ENCODE results near the gene ARG1. TPM values are rescaled to one million over a fixed set of nuclear protein-coding genes. Genes with fewer than 3 reads are reported as not detected.
A peak's percentile ranks its signal among the peaks of the same experiment; 100 is the strongest.

ARG1 gene
- total RNA-seq, 2 donors from 2014 or later = not detected

DNA sequence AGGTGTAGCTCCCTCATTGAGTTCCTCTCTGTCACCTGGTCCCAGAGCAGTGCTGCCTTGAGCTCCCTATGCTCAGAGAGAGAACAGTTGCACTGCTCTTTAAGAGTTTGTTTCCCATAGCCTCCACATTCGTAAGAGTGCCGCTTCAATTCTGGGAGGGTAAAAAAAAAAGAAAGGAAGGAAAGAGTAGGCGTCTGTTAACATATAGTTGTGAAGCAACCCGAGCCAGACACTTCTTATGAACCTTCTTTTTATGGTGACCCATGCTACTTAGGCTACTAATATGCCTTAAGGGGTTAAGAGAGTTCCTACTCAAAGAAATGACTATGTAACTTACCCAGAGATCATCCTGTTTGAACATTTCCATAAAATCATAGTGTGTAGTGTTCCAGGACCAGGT is 4.3 kb upstream of the ARG1 start:
- ATAC-seq (no peak), DNase-seq (ENCODE audit: low spot score in 2 of 2) (no peak)
- Mint-ChIP-seq H3K9me3 (no peaks in the 10 kb centered on the region), H3K27ac (no peak overlapping the region), H3K36me3 (peaks cover 0 to 5% of the 10 kb centered on the region in 2 donors)

DNA sequence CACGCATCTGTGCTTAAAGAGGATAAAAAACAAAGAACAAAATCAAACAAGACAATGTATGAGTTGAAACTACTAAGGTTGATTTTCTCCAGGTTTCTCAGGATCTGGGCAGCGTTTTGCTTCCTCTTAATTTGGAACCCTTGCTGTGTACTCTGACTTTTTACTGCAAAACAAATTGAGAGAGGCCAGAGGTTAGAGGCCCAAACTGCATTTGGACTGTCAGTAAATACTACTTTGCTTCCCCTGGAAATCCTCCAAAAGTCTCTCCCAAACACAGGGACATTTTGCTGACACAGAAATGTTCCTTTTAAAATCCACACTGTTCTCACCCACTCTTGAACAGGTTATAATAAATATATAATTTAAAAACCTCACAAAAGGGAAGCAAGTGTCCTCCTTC is 1.1 kb downstream of the ARG1 start:
- no peak for DNase-seq (ENCODE audit: low spot score in 2 of 2)
- H3K36me3 Mint-ChIP-seq = peaks cover 0 to 5% of the 10 kb centered on the region in 2 donors
- no peaks in the 10 kb centered on the region for H3K9me3 Mint-ChIP-seq
- no peak overlapping the region for H3K27ac Mint-ChIP-seq
- no peak for ATAC-seq

DNA sequence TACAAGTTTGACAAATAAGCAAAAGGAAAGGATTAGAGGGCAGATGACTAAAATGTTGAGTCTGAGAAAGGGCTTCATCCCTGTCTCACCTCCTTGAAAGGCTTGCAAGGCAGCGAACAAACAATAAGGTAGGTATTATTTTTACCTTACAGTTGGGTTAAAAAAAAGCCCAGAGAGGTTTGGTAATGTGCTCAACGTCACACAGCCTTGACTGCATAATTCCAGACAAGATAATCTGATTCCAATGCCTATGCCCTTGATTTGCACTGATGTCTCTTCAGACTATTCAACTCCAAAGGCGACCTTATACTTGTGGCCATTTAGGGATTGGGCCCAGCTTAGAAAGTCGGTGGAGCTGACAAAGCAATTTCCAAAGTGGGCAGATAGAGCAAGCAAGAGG is 1.7 kb downstream of the ARG1 start:
- ATAC-seq (no peak), DNase-seq (ENCODE audit: low spot score in 2 of 2) (no peak)
- H3K27ac Mint-ChIP-seq = peak overlapping the region in 1 of 2 donors; percentile 6

DNA sequence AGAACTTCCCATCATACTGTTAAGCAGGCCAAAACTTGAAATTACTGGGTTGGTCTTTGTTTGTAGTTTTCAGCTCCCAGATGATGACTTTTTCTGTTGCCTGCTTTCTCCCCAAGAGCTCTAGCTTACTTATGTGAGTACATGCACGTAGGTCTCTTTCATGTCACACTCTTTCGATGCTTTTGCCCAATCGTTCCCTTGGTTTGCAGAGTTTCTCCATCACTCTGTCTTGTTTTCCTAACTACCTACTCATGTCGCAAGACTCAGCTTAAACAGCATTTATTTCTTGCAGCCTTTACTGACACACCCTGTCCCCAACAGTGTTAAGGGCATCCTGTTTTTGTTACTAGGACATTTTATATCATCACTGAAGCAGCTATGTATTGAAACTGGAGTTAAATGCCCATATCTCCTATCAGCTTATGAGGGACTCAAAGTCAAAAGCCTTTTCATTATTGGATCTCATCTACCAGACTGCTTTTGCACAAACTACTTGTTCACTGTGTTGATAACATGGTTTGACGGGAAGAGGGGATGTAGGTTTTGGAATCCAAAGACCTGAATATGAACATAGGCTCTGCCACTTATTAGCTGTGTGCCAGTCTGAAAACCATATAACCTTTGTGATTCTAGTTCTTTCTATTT is 2.9 kb downstream of the ARG1 start:
- Mint-ChIP-seq H3K27ac (no peak overlapping the region), H3K9me3 (no peaks in the 10 kb centered on the region), H3K36me3 (peaks cover 0 to 5% of the 10 kb centered on the region in 2 donors)
- no peak for ATAC-seq
- DNase-seq (ENCODE audit: low spot score in 2 of 2) = no peak

More for the DNA sequence above, 1.7 kb downstream of the ARG1 start:
- Mint-ChIP-seq H3K9me3 (no peaks in the 10 kb centered on the region), H3K36me3 (peaks cover 0 to 5% of the 10 kb centered on the region in 2 donors)

DNA sequence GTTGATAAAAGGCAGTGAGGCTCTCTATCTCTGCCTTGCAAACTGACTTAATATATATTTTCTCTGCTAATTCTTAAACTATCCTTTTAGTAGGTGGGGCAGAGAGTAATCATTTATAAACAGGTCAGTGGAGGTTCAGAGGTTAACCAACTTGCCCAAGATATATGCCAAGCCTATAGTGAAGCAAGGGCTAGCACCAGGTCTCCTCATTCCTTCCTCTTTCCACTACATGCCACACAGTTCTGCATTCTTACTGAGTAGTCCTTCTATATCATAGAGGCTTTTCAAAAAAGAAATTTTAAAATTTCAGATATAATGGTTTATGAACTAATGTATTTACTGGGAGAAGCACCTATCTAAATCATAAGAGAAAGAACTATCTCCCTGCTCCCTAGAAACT is 8.5 kb downstream of the ARG1 start:
- Mint-ChIP-seq H3K36me3 (no peaks in the 10 kb centered on the region), H3K27ac (no peak overlapping the region), H3K9me3 (no peaks in the 10 kb centered on the region)
- ATAC-seq (no peak), DNase-seq (ENCODE audit: low spot score in 2 of 2) (no peak)

DNA sequence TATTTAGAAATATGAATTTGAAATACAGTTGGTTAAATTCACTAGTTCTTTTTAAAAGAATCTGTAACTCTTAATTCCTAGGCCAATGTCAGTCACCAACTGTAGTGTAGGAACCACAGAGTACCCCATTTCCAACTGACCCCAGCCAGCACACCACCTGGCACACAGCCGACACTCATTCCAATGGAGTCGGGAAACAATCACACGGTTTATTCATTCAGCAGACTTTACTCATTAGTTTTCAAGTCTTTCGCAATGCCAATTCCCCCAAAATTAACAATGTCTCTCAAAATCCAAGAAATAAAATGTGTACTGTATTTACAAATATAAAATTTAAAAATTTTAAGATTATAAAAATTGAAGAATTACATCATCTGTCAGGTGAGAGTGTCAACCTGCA is 13.5 kb downstream of the ARG1 start:
- no peaks in the 10 kb centered on the region for H3K36me3 Mint-ChIP-seq
- no peaks in the 10 kb centered on the region for H3K9me3 Mint-ChIP-seq
- DNase-seq (ENCODE audit: low spot score in 2 of 2) = no peak
- ATAC-seq = no peak
- no peak overlapping the region for H3K27ac Mint-ChIP-seq

DNA sequence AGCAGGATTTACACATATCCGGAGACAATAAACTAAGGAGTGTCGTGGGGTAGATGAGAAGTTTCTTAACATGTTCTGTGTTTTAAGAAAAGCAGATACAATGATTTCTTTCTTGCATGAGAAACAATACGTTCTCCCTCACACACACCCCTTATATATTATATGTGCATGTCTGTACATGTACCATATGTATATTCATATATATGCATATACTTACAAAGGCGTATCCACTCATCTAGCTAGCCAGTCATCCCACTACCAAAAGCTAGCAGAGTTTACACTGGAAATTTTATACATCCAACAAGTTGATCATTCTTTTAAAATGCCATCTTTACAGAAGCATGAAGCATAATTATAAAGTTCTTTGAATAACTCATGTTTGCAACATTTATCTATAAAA is 14.9 kb downstream of the ARG1 start:
- no peaks in the 10 kb centered on the region for H3K36me3 Mint-ChIP-seq
- ATAC-seq = no peak
- H3K27ac Mint-ChIP-seq = peak overlapping the region in 1 of 2 donors; percentile 6
- no peak for DNase-seq (ENCODE audit: low spot score in 2 of 2)
- no peaks in the 10 kb centered on the region for H3K9me3 Mint-ChIP-seq

DNA sequence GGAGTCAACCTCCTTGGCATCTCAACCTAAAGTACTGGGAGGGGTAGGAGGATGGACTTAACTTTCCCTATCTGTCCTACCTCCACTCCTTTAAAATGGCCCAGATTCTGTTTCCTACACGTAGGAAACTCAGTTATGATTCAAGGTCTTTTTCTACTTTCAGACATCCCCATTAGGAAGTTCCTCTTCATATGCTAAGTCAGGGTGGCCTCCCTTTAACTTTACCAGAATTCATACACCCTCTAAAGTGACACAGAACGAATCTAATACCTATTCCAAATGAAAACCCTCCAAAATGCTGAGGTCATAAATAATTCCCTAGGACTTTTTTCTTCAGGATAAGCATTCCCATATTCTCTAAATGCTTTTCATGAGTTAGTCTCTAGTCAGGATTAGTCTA is 15.6 kb downstream of the ARG1 start:
- no peak for DNase-seq (ENCODE audit: low spot score in 2 of 2)
- no peak for ATAC-seq
- no peaks in the 10 kb centered on the region for H3K9me3 Mint-ChIP-seq
- H3K27ac Mint-ChIP-seq = no peak overlapping the region
- H3K36me3 Mint-ChIP-seq = no peaks in the 10 kb centered on the region

DNA sequence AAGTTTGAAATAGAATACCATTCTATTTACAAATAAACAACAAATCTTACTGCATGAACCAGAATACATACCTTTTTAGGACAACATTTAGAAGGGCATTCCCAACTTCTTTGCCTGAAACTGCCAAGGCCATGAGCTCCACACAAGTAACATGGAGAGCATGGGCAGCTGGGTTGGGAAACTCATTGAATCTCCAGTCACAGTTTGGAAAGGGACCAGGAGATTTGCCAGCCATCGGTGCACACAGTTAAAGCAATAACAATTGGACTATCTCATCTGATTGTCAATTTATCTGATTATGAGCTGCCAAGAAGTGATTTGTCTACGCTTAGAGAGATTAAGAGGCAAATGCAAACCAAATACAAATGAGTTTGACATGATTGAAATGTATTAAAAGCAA is 19.9 kb downstream of the ARG1 start:
- no peak for ATAC-seq
- Mint-ChIP-seq H3K27ac (no peak overlapping the region), H3K9me3 (no peaks in the 10 kb centered on the region), H3K36me3 (no peaks in the 10 kb centered on the region)
- DNase-seq (ENCODE audit: low spot score in 2 of 2) = no peak

DNA sequence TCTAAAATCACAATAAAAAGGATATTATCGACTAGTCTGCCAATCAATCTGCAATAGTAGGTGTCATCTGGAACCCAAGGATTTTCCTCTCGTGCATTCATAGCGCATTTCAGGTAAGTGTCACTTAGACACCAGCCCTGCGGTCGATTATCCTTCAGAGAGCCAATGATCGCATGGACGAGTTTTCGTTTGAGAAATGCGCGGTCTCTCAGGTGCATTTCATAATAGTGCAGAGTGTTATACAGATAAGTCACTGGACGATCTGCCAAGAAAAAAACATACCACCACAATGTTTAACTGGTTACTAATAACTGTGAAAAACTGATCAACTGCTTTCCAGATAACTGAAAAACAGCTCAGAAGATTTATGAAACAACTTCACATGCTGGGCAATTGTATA is 21.0 kb downstream of the ARG1 start:
- no peak for DNase-seq (ENCODE audit: low spot score in 2 of 2)
- ATAC-seq = no peak
- Mint-ChIP-seq H3K9me3 (no peaks in the 10 kb centered on the region), H3K36me3 (no peaks in the 10 kb centered on the region), H3K27ac (no peak overlapping the region)

DNA sequence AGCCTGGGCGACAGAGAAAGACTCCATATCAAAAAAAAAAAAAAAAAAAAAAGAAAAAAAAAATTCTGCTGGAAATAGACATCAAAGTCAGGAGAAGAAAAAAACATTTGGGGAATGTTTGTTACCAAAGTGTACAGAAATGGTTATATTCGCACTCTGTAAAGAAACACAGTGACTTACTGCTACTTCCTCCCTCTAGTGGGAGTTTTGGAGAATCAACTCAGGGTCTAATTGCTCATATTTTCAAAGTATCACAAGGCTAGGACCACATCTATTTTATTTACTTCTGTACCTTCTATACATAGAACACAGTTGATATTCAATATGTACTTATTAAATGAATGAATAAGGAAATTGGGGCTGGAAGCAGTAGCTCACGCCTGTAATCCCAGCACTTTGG is 24.4 kb downstream of the ARG1 start:
- Mint-ChIP-seq H3K9me3 (no peaks in the 10 kb centered on the region), H3K27ac (no peak overlapping the region), H3K36me3 (peaks cover 0 to 6% of the 10 kb centered on the region in 2 donors)
- no peak for DNase-seq (ENCODE audit: low spot score in 2 of 2)
- ATAC-seq = no peak

DNA sequence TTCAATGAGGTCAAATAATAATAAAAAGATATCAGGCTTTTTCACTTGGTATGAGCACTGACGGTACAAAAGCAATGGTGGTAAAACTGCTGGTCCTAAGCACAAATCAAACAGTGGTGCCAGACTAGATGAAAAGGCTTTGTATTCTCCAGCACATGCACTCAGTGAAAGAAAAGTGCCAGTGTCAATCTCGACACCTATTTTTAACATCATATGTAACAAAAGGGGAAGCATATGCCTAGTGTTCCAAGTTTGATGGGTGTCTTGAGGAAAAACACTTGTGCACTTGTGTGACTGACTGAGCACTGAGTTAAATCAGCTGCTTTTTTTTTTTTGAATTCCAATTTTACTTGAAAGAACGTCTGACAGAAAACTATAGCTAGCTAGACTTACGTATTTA is 27.7 kb downstream of the ARG1 start:
- H3K36me3 Mint-ChIP-seq = peaks cover 9 to 15% of the 10 kb centered on the region in 2 donors
- DNase-seq (ENCODE audit: low spot score in 2 of 2) = no peak
- no peak for ATAC-seq
- H3K9me3 Mint-ChIP-seq = no peaks in the 10 kb centered on the region
- H3K27ac Mint-ChIP-seq = no peak overlapping the region

DNA sequence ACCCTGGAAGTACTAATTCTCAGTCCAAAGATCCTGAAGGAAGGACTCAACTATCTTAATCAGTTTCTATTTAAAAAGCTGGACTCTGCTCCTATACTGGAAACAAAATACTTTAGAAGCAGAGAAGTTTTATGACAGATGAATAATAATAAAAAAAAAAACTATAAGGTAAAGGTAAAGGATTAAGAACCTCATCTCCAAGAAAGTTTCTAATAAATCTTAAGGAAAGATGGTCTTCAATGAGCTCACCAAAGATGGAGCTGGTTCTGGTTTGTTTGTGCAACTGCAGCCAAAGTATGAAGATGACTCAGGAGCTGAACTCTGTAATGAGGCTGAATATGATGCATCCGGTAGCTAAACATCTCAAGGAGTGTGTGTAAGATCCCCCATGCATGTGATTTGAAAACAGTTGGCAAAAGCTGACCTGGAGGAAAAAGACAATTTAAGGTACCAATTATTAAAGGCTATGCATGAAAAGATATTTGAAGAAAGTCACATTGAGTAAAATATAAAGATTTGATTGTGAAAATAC is 29.8 kb downstream of the ARG1 start:
- DNase-seq (ENCODE audit: low spot score in 2 of 2) (no peak), ATAC-seq (no peak)
- Mint-ChIP-seq H3K27ac (no peak overlapping the region), H3K36me3 (peaks cover 9 to 15% of the 10 kb centered on the region in 2 donors), H3K9me3 (no peaks in the 10 kb centered on the region)

DNA sequence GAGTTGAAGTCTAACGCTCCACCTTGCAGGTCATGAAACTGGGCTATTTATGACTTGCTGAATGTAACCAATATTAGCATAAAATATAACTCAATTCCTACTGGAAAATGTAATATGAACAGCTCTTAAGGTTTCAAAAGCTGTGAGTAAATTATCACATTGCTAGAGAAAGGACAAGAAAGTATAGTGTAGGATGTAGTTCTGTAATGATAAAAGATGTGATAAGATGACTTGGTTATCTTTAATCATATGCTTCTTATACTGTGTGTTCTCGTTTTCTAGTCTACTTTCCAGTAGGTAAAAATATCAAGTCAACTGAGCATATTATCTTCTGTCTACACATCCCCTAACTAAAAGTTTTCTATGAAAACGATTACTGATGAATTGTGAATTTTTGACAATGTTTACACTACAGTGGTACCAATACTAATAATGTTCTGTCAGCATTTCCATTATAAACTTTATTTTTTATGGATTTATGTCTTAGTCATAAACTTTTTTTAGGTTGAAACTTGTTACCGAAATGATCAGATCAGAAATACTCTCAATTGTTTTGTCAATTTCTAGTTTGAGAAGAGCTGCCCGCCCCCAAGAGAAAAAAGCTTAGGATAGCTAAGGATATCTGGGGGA is 40.4 kb downstream of the ARG1 start:
- ATAC-seq (peak in 1 of 2 donors; percentile 61), DNase-seq (ENCODE audit: low spot score in 2 of 2) (no peak)
- Mint-ChIP-seq H3K36me3 (peaks cover 0 to 8% of the 10 kb centered on the region in 2 donors), H3K9me3 (no peaks in the 10 kb centered on the region), H3K27ac (no peak overlapping the region)

DNA sequence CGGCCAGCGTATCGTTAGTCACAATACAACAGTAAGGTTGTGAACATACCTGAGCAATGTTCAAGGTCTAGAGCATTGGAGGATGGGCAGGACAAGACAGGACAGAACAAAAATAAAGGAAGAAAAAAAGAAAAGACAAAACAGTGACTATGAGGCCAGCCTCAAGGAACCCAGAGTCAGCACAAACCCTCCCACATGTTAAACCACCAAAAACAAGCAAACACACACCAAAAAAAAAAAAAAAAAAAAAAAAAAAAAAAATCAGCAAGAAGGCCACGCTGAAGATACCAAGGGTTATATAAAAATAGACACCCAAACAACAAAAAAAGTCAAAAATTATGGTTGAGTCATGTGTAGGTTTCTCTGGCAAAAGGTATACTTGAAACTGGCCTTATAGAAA is 42.2 kb downstream of the ARG1 start:
- ATAC-seq (no peak), DNase-seq (ENCODE audit: low spot score in 2 of 2) (no peak)
- no peaks in the 10 kb centered on the region for H3K9me3 Mint-ChIP-seq
- no peaks in the 10 kb centered on the region for H3K36me3 Mint-ChIP-seq
- H3K27ac Mint-ChIP-seq = no peak overlapping the region

DNA sequence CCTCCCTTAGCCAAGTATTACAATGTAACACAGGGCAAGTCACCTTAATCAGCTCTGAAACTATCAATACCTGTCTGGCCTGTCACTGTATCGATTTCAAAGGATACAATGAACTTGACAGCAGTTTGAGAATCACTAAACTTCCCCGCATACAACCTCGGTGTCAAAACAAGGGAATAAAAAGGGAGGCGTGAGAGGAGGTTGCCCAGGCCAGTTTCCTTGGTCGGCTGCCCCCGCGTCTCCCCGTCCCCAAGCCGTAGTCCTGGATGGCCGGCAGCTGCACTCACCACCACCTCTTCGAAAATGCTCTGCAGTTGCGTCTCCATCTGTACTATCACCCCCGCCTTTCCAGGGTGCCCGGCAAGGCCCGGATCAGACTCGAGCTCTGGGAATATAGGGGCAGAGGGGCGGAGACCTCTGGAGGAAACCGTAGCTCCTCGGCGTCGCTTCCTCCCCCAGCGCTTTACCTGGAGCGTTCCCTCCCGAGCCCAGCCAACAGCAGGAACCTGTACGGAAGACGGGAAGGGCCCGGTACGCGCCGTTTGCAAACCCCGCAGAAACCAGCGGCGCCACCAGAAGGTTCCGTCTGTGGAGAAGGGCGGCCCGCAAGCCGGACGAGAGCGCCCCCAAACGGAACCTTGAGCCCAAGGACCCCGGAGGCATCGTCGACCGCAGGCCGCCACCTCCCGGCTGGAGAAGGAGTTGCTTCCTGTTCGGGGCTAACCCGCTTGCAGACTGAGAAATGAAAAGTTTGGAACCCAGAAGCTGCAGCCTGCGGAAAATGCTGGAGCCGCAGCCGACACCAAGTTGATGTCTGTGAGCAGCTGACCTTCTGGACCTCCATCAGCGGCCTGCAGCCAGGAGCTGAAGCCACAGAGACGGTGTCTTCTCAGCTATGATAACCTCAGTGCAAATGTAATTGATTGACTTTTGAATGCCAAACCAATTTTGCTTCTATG is 55.0 kb downstream of the ARG1 start, which contains the start of gene MED23:
MED23 (minus strand) TSS at position 519 of the 959 bp plus-strand sequence; CDS start at position 326, 193 bp downstream.
- H3K27ac Mint-ChIP-seq = peak within 1 kb of the TSS; percentile 93 to 99
- DNase-seq (ENCODE audit: low spot score in 2 of 2) (peak; percentile 90 to 99), ATAC-seq (peak; percentile 80 to 92)
- peaks cover 5 to 7% of the 10 kb centered on the region in 2 donors for H3K36me3 Mint-ChIP-seq
- H3K9me3 Mint-ChIP-seq = no peaks in the 10 kb centered on the region

DNA sequence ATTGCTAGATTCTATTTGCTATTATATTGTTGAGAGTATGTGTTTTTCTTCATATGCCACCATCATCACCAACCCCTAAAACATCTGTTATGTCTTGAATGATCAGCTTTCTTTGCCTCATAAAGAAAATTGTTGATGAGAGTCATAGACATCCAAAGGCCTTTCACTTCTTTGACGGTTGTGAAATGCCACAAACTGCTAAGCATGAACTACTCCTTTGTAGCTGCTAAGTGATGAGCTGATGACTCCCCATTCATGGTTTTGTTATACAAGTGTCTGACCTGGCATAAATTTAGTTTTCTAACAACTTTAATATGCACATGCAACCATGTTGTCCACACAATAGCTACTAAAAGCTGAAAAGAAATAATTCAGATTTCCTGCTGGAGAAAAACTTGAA is 55.7 kb downstream of the ARG1 start:
- Mint-ChIP-seq H3K36me3 (peaks cover 5 to 7% of the 10 kb centered on the region in 2 donors), H3K27ac (peak overlapping the region; percentile 50 to 93), H3K9me3 (no peaks in the 10 kb centered on the region)
- ATAC-seq = peak; percentile 25 to 35
- no peak for DNase-seq (ENCODE audit: low spot score in 2 of 2)
